HUES64 (cell line): ENCODE data around the gene ABCC6.
"Not testable (repeated sequence)": the region's sequence is repeated elsewhere in the genome, so short reads cannot be mapped to it uniquely, and the experiment has no call there.

ENCODE experiments used
- H3K27ac ChIP-seq: 2 replicates; pipeline ENCODE4 v1.7.0; 2013; ENCODE audit warnings: low read depth, low read length, inconsistent platforms
- H3K27me3 ChIP-seq: 2 replicates; pipeline ENCODE4 v1.6.1; 2013; ENCODE audit warnings: mild to moderate bottlenecking, low read length; ENCODE audit not compliant: insufficient read depth
- H3K36me3 ChIP-seq: 2 replicates; pipeline ENCODE4 v1.6.1; 2013; ENCODE audit warnings: mild to moderate bottlenecking, low read length; ENCODE audit not compliant: insufficient read depth
- H3K4me1 ChIP-seq: 2 replicates; pipeline ENCODE4 v1.6.1; 2013; ENCODE audit warnings: mild to moderate bottlenecking, low read length, moderate library complexity; ENCODE audit not compliant: insufficient read depth
- H3K4me3 ChIP-seq: 2 replicates; pipeline ENCODE4 v1.5.1; 2013; ENCODE audit warnings: mild to moderate bottlenecking, low read length, moderate library complexity
- H3K9ac ChIP-seq: 2 replicates; pipeline ENCODE4 v1.6.1; 2013; ENCODE audit warnings: mild to moderate bottlenecking, low read depth, low read length
- H3K9me3 ChIP-seq: 2 replicates; pipeline ENCODE4 v1.6.1; 2013; ENCODE audit warnings: low read depth, low read length; ENCODE audit not compliant: insufficient read depth
- whole genome bisulfite sequencing: fragments of 150-250, 120-280 bp; methylation state at CpG from one replicate; pipeline ENCODE4 v1.1.7; 2013; ENCODE audit warnings: missing lambda C conversion rate; 5-methylcytosine and 5-hydroxymethylcytosine counted together

The ABCC6 gene

GRCh38 chr16:16188827-16189226 lies 34.5 kb downstream of the ABCC6 start:
- no peaks in the 10 kb centered on the region for H3K4me1 ChIP-seq
- H3K9me3 ChIP-seq: no peaks in the 10 kb centered on the region
- no peak overlapping the region for H3K4me3 ChIP-seq
- no peaks in the 10 kb centered on the region for H3K27me3 ChIP-seq
- H3K9ac ChIP-seq: no peak overlapping the region
- 91% methylated on average over 13 of the region's 13 CpGs for WGBS
- H3K36me3 ChIP-seq: no peaks in the 10 kb centered on the region
- H3K27ac ChIP-seq: no peak overlapping the region

GRCh38 chr16:16186820-16187219 lies 36.5 kb downstream of the ABCC6 start:
- WGBS: 94% methylated on average over 11 of the region's 11 CpGs
- Histone ChIP-seq H3K9me3 (no peaks in the 10 kb centered on the region), H3K9ac (no peak overlapping the region), H3K36me3 (no peaks in the 10 kb centered on the region), H3K4me1 (no peaks in the 10 kb centered on the region), H3K4me3 (no peak overlapping the region), H3K27me3 (no peaks in the 10 kb centered on the region), H3K27ac (no peak overlapping the region)

- WGBS: 72% methylated on average over 4 of the region's 4 CpGs
- Histone ChIP-seq H3K4me1 (no peaks in the 10 kb centered on the region), H3K4me3 (no peak overlapping the region), H3K27ac (no peak overlapping the region), H3K27me3 (no peaks in the 10 kb centered on the region), H3K36me3 (no peaks in the 10 kb centered on the region), H3K9me3 (no peaks in the 10 kb centered on the region), H3K9ac (no peak overlapping the region)
Measured at GRCh38 chr16:16185095-16185494, 38.2 kb downstream of the ABCC6 start.

- Histone ChIP-seq H3K4me1 (no peaks in the 10 kb centered on the region), H3K36me3 (no peaks in the 10 kb centered on the region), H3K4me3 (no peak overlapping the region), H3K27ac (no peak overlapping the region), H3K9me3 (no peaks in the 10 kb centered on the region), H3K9ac (no peak overlapping the region), H3K27me3 (no peaks in the 10 kb centered on the region)
- WGBS: 93% methylated on average over 5 of the region's 5 CpGs
Measured at GRCh38 chr16:16184594-16184993, 38.7 kb downstream of the ABCC6 start.

GRCh38 chr16:16183562-16183961 lies 39.7 kb downstream of the ABCC6 start:
- Histone ChIP-seq H3K36me3 (no peaks in the 10 kb centered on the region), H3K4me3 (no peak overlapping the region), H3K9me3 (no peaks in the 10 kb centered on the region), H3K27ac (no peak overlapping the region), H3K9ac (no peak overlapping the region), H3K27me3 (no peaks in the 10 kb centered on the region), H3K4me1 (no peaks in the 10 kb centered on the region)
- WGBS: 82% methylated on average over 8 of the region's 8 CpGs

- Histone ChIP-seq H3K36me3 (no peaks in the 10 kb centered on the region), H3K4me1 (no peaks in the 10 kb centered on the region), H3K9ac (no peak overlapping the region), H3K4me3 (no peak overlapping the region), H3K9me3 (no peaks in the 10 kb centered on the region), H3K27me3 (no peaks in the 10 kb centered on the region), H3K27ac (no peak overlapping the region)
- 93% methylated on average over 8 of the region's 8 CpGs for WGBS
Measured at GRCh38 chr16:16182918-16183317, 40.4 kb downstream of the ABCC6 start.

GRCh38 chr16:16181748-16182147 lies 41.5 kb downstream of the ABCC6 start:
- H3K4me3 ChIP-seq, H3K36me3 ChIP-seq, H3K9ac ChIP-seq, H3K9me3 ChIP-seq, H3K27ac ChIP-seq, H3K27me3 ChIP-seq, H3K4me1 ChIP-seq: not testable (repeated sequence)
- 81% methylated on average over 3 of the region's 3 CpGs for WGBS

- Histone ChIP-seq H3K27me3 (no peaks in the 10 kb centered on the region), H3K9me3 (no peaks in the 10 kb centered on the region), H3K4me3 (no peak overlapping the region), H3K36me3 (no peaks in the 10 kb centered on the region), H3K9ac (no peak overlapping the region), H3K27ac (no peak overlapping the region), H3K4me1 (no peaks in the 10 kb centered on the region)
- 94% methylated on average over 7 of the region's 7 CpGs for WGBS
Measured at GRCh38 chr16:16178455-16179162, 44.7 kb downstream of the ABCC6 start.

GRCh38 chr16:16176328-16176727 lies 47.0 kb downstream of the ABCC6 start:
- no peak overlapping the region for H3K27ac ChIP-seq
- H3K9ac ChIP-seq: no peak overlapping the region
- no peaks in the 10 kb centered on the region for H3K36me3 ChIP-seq
- H3K4me3 ChIP-seq: no peak overlapping the region
- no peaks in the 10 kb centered on the region for H3K9me3 ChIP-seq
- no peaks in the 10 kb centered on the region for H3K4me1 ChIP-seq
- H3K27me3 ChIP-seq: no peaks in the 10 kb centered on the region

GRCh38 chr16:16175296-16175695 lies 48.0 kb downstream of the ABCC6 start:
- H3K4me3 ChIP-seq: no peak overlapping the region
- WGBS: 88% methylated on average over 5 of the region's 5 CpGs
- H3K4me1 ChIP-seq: no peaks in the 10 kb centered on the region
- H3K9me3 ChIP-seq: no peaks in the 10 kb centered on the region
- H3K9ac ChIP-seq: no peak overlapping the region
- H3K27ac ChIP-seq: no peak overlapping the region
- H3K36me3 ChIP-seq: no peaks in the 10 kb centered on the region
- H3K27me3 ChIP-seq: no peaks in the 10 kb centered on the region

GRCh38 chr16:16172991-16173390 lies 50.3 kb downstream of the ABCC6 start:
- H3K4me3 ChIP-seq: no peak overlapping the region
- no peaks in the 10 kb centered on the region for H3K27me3 ChIP-seq
- no peak overlapping the region for H3K9ac ChIP-seq
- H3K27ac ChIP-seq: no peak overlapping the region
- no peaks in the 10 kb centered on the region for H3K9me3 ChIP-seq
- H3K4me1 ChIP-seq: no peaks in the 10 kb centered on the region
- H3K36me3 ChIP-seq: no peaks in the 10 kb centered on the region
- 93% methylated on average over 2 of the region's 4 CpGs for WGBS

- Histone ChIP-seq H3K27ac (no peak overlapping the region), H3K9ac (no peak overlapping the region), H3K27me3 (no peaks in the 10 kb centered on the region), H3K4me1 (no peaks in the 10 kb centered on the region), H3K36me3 (no peaks in the 10 kb centered on the region), H3K9me3 (no peaks in the 10 kb centered on the region), H3K4me3 (no peak overlapping the region)
- 82% methylated on average over 2 of the region's 4 CpGs for WGBS
Measured at GRCh38 chr16:16171332-16171919, 51.9 kb downstream of the ABCC6 start.
